ENCODE data around the gene AIPL1.

Gene AIPL1

GRCh38 chr17:6468051-6468790 is 33.3 kb upstream of the AIPL1 start:
- ATAC-seq: no peak
- TF ChIP-seq RARB (CRISPR knock-in tag; IDR thresholded peaks at IDR 0.05): no peak

GRCh38 chr17:6467567-6467966 is 32.6 kb upstream of the AIPL1 start:
- TF ChIP-seq POU6F1 (CRISPR knock-in tag; IDR thresholded peaks at IDR 0.05; ENCODE audit: borderline replicate concordance, low read depth) (no peak), ZFP3 (CRISPR knock-in tag; IDR thresholded peaks at IDR 0.05) (peak; percentile 94)
- ATAC-seq: no peak

- TF ChIP-seq SNAI2 (CRISPR knock-in tag; IDR thresholded peaks at IDR 0.05) (no peak), GLIS3 (CRISPR knock-in tag; IDR thresholded peaks at IDR 0.05) (no peak), PPARA (CRISPR knock-in tag; IDR thresholded peaks at IDR 0.05; ENCODE audit: borderline replicate concordance) (no peak), ARNTL (CRISPR knock-in tag; IDR thresholded peaks at IDR 0.05; ENCODE audit: borderline replicate concordance, low read depth) (no peak), POU6F1 (CRISPR knock-in tag; IDR thresholded peaks at IDR 0.05; ENCODE audit: borderline replicate concordance, low read depth) (no peak), PATZ1 (CRISPR knock-in tag; IDR thresholded peaks at IDR 0.05; ENCODE audit: borderline replicate concordance) (no peak), ZNF8 (CRISPR knock-in tag; IDR thresholded peaks at IDR 0.05) (no peak), TCF4 (CRISPR knock-in tag; IDR thresholded peaks at IDR 0.05; ENCODE audit: borderline replicate concordance) (no peak), ISL1 (CRISPR knock-in tag; IDR thresholded peaks at IDR 0.05) (no peak), ZNF565 (CRISPR knock-in tag; conservative IDR thresholded peaks at IDR 0.05; ENCODE audit: low read depth) (no peak), TOX (CRISPR knock-in tag; IDR thresholded peaks at IDR 0.05; ENCODE audit: borderline replicate concordance) (no peak), ZNF70 (CRISPR knock-in tag; IDR thresholded peaks at IDR 0.05) (no peak), TSHZ2 (CRISPR knock-in tag; IDR thresholded peaks at IDR 0.05) (no peak), ZFP30 (CRISPR knock-in tag; IDR thresholded peaks at IDR 0.05) (no peak), CREB5 (CRISPR knock-in tag; IDR thresholded peaks at IDR 0.05; ENCODE audit: low read depth) (no peak)
- no peak for ATAC-seq
Measured at GRCh38 chr17:6465206-6466003, 30.5 kb upstream of the AIPL1 start.
